Neural cell (in vitro differentiated cells): ENCODE data around the gene BCL3. TPM values are rescaled to one million over a fixed set of nuclear protein-coding genes. Genes with fewer than 3 reads are reported as not detected.

Source experiments
- H2AFZ ChIP-seq: fragments of 200-600, 300-800 bp; sonication (generic), shearing (Covaris generic); 2 replicates; pipeline ENCODE4 v1.6.0; 2014; ENCODE audit warnings: low read depth, mild to moderate bottlenecking, antibody characterized with exemption, low read length, moderate library complexity
- H3F3A ChIP-seq: fragments of 200-600 bp; shearing (Covaris generic); 2 replicates; pipeline ENCODE4 v1.6.1; 2016; ENCODE audit warnings: mild to moderate bottlenecking, moderate library complexity, mixed read lengths, antibody characterized with exemption, low read length; ENCODE audit not compliant: insufficient read depth, poor library complexity, severe bottlenecking
- H3K27ac ChIP-seq: fragments of 200-600, 300-800 bp; sonication (generic), shearing (Covaris generic); 2 replicates; pipeline ENCODE4 v1.5.1; 2014; ENCODE audit warnings: mild to moderate bottlenecking, low read length, moderate library complexity
- H3K27me3 ChIP-seq: fragments of 300-800, 200-600 bp; sonication (generic), shearing (Covaris generic); 2 replicates; pipeline ENCODE4 v1.6.0; 2014; ENCODE audit warnings: mild to moderate bottlenecking, low read depth, low read length, moderate library complexity; ENCODE audit not compliant: insufficient read depth
- H3K36me3 ChIP-seq: fragments of 300-800, 200-600 bp; sonication (generic), shearing (Covaris generic); 2 replicates; pipeline ENCODE4 v1.5.1; 2014; ENCODE audit warnings: mild to moderate bottlenecking, antibody characterized with exemption, low read length, moderate library complexity; ENCODE audit not compliant: insufficient read depth
- H3K4me2 ChIP-seq: fragments of 300-800, 200-600 bp; sonication (generic), shearing (Covaris generic); 2 replicates; pipeline ENCODE4 v1.6.0; 2014; ENCODE audit warnings: mild to moderate bottlenecking, low read length
- H3K4me3 ChIP-seq: fragments of 300-800, 200-600 bp; sonication (generic), shearing (Covaris generic); 2 replicates; pipeline ENCODE4 v1.5.1; 2014; ENCODE audit warnings: mild to moderate bottlenecking, low read length, moderate library complexity
- H3K79me2 ChIP-seq: fragments of 200-600 bp; shearing (Covaris generic); replicated peaks from 2 replicates; pipeline ENCODE4 v1.6.0; 2014; ENCODE audit warnings: mild to moderate bottlenecking, low read length, moderate library complexity; ENCODE audit not compliant: insufficient read depth
- H3K9ac ChIP-seq: fragments of 300-800, 200-600 bp; sonication (generic), shearing (Covaris generic); 2 replicates; pipeline ENCODE4 v1.6.1; 2016; ENCODE audit warnings: mild to moderate bottlenecking, low read length, mixed read lengths
- H3K9me2 ChIP-seq: fragments of 200-600 bp; shearing (Covaris generic); 2 replicates; pipeline ENCODE4 v1.6.1; 2016; ENCODE audit warnings: mild to moderate bottlenecking, low read length, mixed read lengths; ENCODE audit not compliant: insufficient read depth
- H3K9me3 ChIP-seq: fragments of 200-600, 300-800 bp; sonication (generic), shearing (Covaris generic); 2 replicates; pipeline ENCODE4 v1.6.1; 2016; ENCODE audit warnings: mild to moderate bottlenecking, mixed run types, low read length, moderate library complexity, mixed read lengths
- H4K20me1 ChIP-seq: fragments of 200-600 bp; shearing (Covaris generic); 2 replicates; pipeline ENCODE4 v1.6.1; 2016; ENCODE audit warnings: mild to moderate bottlenecking, mixed run types; ENCODE audit not compliant: insufficient read depth
- EP300 ChIP-seq: fragments of 450-650 bp; conservative IDR thresholded peaks from 2 replicates; pipeline ENCODE4 v1.6.1; 2014; ENCODE audit warnings: antibody characterized with exemption, mild to moderate bottlenecking, moderate library complexity; ENCODE audit not compliant: poor library complexity, severe bottlenecking
- EZH2 ChIP-seq: fragments of 200-600, 300-800 bp; shearing (Covaris generic), sonication (generic); IDR thresholded peaks from 2 replicates; pipeline ENCODE4 v1.6.1; 2014; ENCODE audit warnings: antibody characterized with exemption, low read length, borderline replicate concordance, mild to moderate bottlenecking; ENCODE audit not compliant: insufficient read depth, poor library complexity, severe bottlenecking
- MXI1 ChIP-seq: fragments of 450-650 bp; conservative IDR thresholded peaks from 2 replicates; pipeline ENCODE4 v1.6.1; 2014; ENCODE audit warnings: antibody characterized with exemption, mild to moderate bottlenecking; ENCODE audit not compliant: poor library complexity, severe bottlenecking
- POLR2AphosphoS5 ChIP-seq: IDR thresholded peaks from 2 replicates; pipeline ENCODE4 v1.6.1; 2012
- RAD21 ChIP-seq: fragments of 450-650 bp; conservative IDR thresholded peaks from 2 replicates; pipeline ENCODE4 v1.6.1; 2014; ENCODE audit warnings: antibody characterized with exemption, mild to moderate bottlenecking, moderate library complexity
- SMC3 ChIP-seq: fragments of 450-650 bp; conservative IDR thresholded peaks from 2 replicates; pipeline ENCODE4 v1.6.1; 2014; ENCODE audit warnings: antibody characterized with exemption, mild to moderate bottlenecking, moderate library complexity; ENCODE audit not compliant: poor library complexity
- TAF1 ChIP-seq: IDR thresholded peaks from 2 replicates; pipeline ENCODE4 v1.6.1; 2012; ENCODE audit warnings: low read depth
- polyA plus RNA-seq: library from polyadenylated mRNA; depleted of rRNA; stranded (reverse); fragments of >200 nt; gene quantifications from 2 replicates; pipeline ENCODE4 v1.2.3, GENCODE V29; 2014
- TF ChIP-seq, protein P1 (sequence below): fragments of 450-650 bp; IDR thresholded peaks from 2 replicates; pipeline ENCODE4 v1.5.1; 2014; ENCODE audit warnings: antibody characterized with exemption, mild to moderate bottlenecking, moderate library complexity; ENCODE audit not compliant: poor library complexity, severe bottlenecking
- TF ChIP-seq, protein P2 (sequence below): IDR thresholded peaks from 2 replicates; pipeline ENCODE4 v1.6.1; 2012; ENCODE audit warnings: borderline replicate concordance

Gene BCL3
- polyA plus RNA-seq, 1 donor from 2014 or later: 0.48 TPM

DNA sequence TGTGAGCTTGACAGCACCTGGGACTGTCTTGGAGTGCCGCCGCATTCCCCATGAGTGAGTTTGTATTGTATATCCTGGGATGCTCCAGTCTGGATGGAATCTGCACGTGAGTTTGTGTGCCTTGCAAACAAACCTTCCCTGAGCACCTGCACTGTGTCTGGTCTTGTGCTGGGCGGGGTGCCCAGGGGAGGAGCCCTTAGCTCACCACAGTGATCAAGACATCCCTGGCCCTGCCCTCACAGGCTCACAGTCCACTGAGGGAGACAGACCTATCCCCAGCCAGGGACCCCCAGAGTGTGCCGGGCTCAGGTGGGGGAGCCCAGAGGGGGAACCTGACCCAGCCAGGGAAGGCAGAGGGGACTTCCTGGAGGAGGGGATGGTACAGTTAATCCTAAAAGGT lies 58.7 kb downstream of the BCL3 start:
- Histone ChIP-seq H3K27me3 (peaks cover 7% of the 10 kb centered on the region), H3K4me2 (no peak overlapping the region)

DNA sequence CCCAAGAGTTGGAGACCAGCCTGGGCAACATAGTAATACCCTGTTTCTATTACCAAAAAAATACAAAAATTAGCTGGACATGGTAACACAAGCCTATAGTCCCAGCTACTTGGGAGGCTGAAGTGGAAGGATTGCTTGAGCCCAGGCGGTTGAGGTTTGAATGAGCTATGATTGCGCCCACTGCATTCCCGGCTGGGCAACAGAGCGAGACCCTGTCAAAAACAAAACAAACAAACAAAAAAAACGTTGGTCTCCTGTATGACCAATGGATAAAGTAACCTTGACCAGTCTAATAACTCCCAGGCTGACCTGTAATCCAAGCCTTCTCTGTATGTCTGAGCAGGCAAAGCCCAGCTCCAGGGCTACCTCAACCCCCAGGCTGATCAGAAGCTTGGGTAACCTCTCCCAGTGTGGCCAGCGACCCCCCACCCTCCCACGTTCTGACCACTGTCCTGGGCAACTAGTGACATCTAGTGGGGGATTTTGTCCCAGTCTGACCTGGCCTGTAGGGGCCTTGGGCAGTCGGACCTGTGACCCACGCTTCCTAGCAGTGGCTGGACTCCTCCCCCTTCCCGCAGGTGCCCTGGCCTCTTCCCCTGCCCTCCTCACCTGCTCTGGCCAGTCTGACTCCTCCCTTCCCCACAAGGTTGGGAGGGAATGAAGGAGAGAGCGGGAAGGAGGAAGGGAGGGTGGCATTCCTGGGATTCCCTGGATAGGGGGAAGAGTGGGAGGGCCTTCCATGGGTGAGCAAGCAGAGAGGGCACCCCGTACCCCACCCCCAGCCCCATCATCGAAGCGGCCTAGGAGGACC lies 59.3 kb downstream of the BCL3 start:
- H4K20me1 ChIP-seq: no peaks in the 10 kb centered on the region
- no peaks in the 10 kb centered on the region for H3K9me2 ChIP-seq
- H3K4me3 ChIP-seq: no peak overlapping the region
- H3K9me3 ChIP-seq: no peaks in the 10 kb centered on the region
- no peaks in the 10 kb centered on the region for H3K79me2 ChIP-seq
- no peaks in the 10 kb centered on the region for H3F3A ChIP-seq
- no peak overlapping the region for H3K9ac ChIP-seq
- H3K27me3 ChIP-seq: peaks cover 7% of the 10 kb centered on the region
- no peak overlapping the region for H3K27ac ChIP-seq
- TF ChIP-seq EZH2 (no peak), POLR2AphosphoS5 (no peak), MXI1 (no peak), RAD21 (no peak), TAF1 (no peak), SMC3 (no peak)
- TF ChIP-seq, protein P1, sequence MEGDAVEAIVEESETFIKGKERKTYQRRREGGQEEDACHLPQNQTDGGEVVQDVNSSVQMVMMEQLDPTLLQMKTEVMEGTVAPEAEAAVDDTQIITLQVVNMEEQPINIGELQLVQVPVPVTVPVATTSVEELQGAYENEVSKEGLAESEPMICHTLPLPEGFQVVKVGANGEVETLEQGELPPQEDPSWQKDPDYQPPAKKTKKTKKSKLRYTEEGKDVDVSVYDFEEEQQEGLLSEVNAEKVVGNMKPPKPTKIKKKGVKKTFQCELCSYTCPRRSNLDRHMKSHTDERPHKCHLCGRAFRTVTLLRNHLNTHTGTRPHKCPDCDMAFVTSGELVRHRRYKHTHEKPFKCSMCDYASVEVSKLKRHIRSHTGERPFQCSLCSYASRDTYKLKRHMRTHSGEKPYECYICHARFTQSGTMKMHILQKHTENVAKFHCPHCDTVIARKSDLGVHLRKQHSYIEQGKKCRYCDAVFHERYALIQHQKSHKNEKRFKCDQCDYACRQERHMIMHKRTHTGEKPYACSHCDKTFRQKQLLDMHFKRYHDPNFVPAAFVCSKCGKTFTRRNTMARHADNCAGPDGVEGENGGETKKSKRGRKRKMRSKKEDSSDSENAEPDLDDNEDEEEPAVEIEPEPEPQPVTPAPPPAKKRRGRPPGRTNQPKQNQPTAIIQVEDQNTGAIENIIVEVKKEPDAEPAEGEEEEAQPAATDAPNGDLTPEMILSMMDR: peak; percentile 36
- H3K4me2 ChIP-seq: no peak overlapping the region
- H2AFZ ChIP-seq: no peak overlapping the region
- H3K36me3 ChIP-seq: no peaks in the 10 kb centered on the region

More for the DNA sequence above, 58.7 kb downstream of the BCL3 start:
- Histone ChIP-seq H4K20me1 (no peaks in the 10 kb centered on the region), H2AFZ (no peak overlapping the region), H3K79me2 (no peaks in the 10 kb centered on the region), H3K36me3 (no peaks in the 10 kb centered on the region), H3K27ac (no peak overlapping the region), H3K9ac (no peak overlapping the region), H3K9me3 (no peaks in the 10 kb centered on the region), H3F3A (no peaks in the 10 kb centered on the region), H3K4me3 (no peak overlapping the region), H3K9me2 (no peaks in the 10 kb centered on the region)
- TF ChIP-seq, protein P2, sequence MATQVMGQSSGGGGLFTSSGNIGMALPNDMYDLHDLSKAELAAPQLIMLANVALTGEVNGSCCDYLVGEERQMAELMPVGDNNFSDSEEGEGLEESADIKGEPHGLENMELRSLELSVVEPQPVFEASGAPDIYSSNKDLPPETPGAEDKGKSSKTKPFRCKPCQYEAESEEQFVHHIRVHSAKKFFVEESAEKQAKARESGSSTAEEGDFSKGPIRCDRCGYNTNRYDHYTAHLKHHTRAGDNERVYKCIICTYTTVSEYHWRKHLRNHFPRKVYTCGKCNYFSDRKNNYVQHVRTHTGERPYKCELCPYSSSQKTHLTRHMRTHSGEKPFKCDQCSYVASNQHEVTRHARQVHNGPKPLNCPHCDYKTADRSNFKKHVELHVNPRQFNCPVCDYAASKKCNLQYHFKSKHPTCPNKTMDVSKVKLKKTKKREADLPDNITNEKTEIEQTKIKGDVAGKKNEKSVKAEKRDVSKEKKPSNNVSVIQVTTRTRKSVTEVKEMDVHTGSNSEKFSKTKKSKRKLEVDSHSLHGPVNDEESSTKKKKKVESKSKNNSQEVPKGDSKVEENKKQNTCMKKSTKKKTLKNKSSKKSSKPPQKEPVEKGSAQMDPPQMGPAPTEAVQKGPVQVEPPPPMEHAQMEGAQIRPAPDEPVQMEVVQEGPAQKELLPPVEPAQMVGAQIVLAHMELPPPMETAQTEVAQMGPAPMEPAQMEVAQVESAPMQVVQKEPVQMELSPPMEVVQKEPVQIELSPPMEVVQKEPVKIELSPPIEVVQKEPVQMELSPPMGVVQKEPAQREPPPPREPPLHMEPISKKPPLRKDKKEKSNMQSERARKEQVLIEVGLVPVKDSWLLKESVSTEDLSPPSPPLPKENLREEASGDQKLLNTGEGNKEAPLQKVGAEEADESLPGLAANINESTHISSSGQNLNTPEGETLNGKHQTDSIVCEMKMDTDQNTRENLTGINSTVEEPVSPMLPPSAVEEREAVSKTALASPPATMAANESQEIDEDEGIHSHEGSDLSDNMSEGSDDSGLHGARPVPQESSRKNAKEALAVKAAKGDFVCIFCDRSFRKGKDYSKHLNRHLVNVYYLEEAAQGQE: no peak
- TF ChIP-seq EZH2 (no peak), RAD21 (no peak), EP300 (no peak), SMC3 (no peak), POLR2AphosphoS5 (no peak), MXI1 (no peak), TAF1 (no peak)
- TF ChIP-seq, protein P1: no peak
